ENCODE results near the gene CASZ1.

Gene CASZ1

GRCh38 chr1:10652626-10653025, 143.8 kb downstream of the CASZ1 start:
- no peak overlapping the region for H3K4me2 ChIP-seq (ENCODE audit: low read length, poor library complexity, severe bottlenecking)
- peaks cover 5 to 54% of the 10 kb centered on the region in 2 experiments for H3K27me3 ChIP-seq (ENCODE audit: control insufficient read depth in 1 of 2, insufficient read depth in 1 of 2, low read length in 2 of 2)
- no peaks in the 10 kb centered on the region for H3K9me3 ChIP-seq (ENCODE audit: control insufficient read depth, low read length)
- no peak overlapping the region for H2BK5ac ChIP-seq (ENCODE audit: low read depth, low read length, poor library complexity, severe bottlenecking)
- no peaks in the 10 kb centered on the region for H3K79me1 ChIP-seq (replicated peaks; ENCODE audit: low read length, poor library complexity, severe bottlenecking)
- no peak overlapping the region for H3K4me3 ChIP-seq (ENCODE audit: insufficient read depth in 1 of 2, low read depth in 1 of 2, low read length in 2 of 2)
- H3K23ac ChIP-seq (ENCODE audit: low read length in 2 of 2): no peak overlapping the region
- no peak overlapping the region for H2BK12ac ChIP-seq (ENCODE audit: low read length in 2 of 2)
- H3K36me3 ChIP-seq (ENCODE audit: control insufficient read depth in 1 of 2, insufficient read depth in 2 of 2, low read depth in 1 of 2, low read length in 2 of 2): no peaks in the 10 kb centered on the region
- no peak overlapping the region for H3K4ac ChIP-seq (ENCODE audit: low read depth in 1 of 2, low read length in 2 of 2)
- no peak overlapping the region for H4K8ac ChIP-seq (ENCODE audit: low read length)
- H2AFZ ChIP-seq (ENCODE audit: low read depth, low read length): no peak overlapping the region
- no peak overlapping the region for H3K14ac ChIP-seq (ENCODE audit: low read length in 2 of 2)
- DNase-seq: no peak
- no peak overlapping the region for H2BK120ac ChIP-seq (ENCODE audit: low read depth, low read length)
- no peak overlapping the region for H3K27ac ChIP-seq (ENCODE audit: low read length, poor library complexity, severe bottlenecking)
- no peak overlapping the region for H3K9ac ChIP-seq (ENCODE audit: low read length)
- no peak overlapping the region for H2AK5ac ChIP-seq (ENCODE audit: low read length, severe bottlenecking)
- WGBS: 92% methylated on average over 11 of the region's 12 CpGs
- no peak overlapping the region for H2BK15ac ChIP-seq (ENCODE audit: low read depth, poor library complexity, severe bottlenecking)
- no peak overlapping the region for H3K18ac ChIP-seq (ENCODE audit: low read depth in 1 of 2, low read length in 2 of 2)
- H4K91ac ChIP-seq (ENCODE audit: low read length): no peak overlapping the region
- H3K4me1 ChIP-seq (ENCODE audit: control insufficient read depth, insufficient read depth, low read depth, low read length): peaks cover 17% of the 10 kb centered on the region

GRCh38 chr1:10651793-10652192, 144.7 kb downstream of the CASZ1 start:
- H3K4me3 ChIP-seq (ENCODE audit: insufficient read depth in 1 of 2, low read depth in 1 of 2, low read length in 2 of 2): no peak overlapping the region
- no peak for DNase-seq
- peaks cover 17% of the 10 kb centered on the region for H3K4me1 ChIP-seq (ENCODE audit: control insufficient read depth, insufficient read depth, low read depth, low read length)
- no peak overlapping the region for H2BK15ac ChIP-seq (ENCODE audit: low read depth, poor library complexity, severe bottlenecking)
- H3K9ac ChIP-seq (ENCODE audit: low read length): no peak overlapping the region
- no peak overlapping the region for H4K91ac ChIP-seq (ENCODE audit: low read length)
- no peak overlapping the region for H2AFZ ChIP-seq (ENCODE audit: low read depth, low read length)
- no peak overlapping the region for H2BK5ac ChIP-seq (ENCODE audit: low read depth, low read length, poor library complexity, severe bottlenecking)
- H2BK12ac ChIP-seq (ENCODE audit: low read length in 2 of 2): no peak overlapping the region
- WGBS: 34% methylated on average over 11 of the region's 11 CpGs
- H3K4ac ChIP-seq (ENCODE audit: low read depth in 1 of 2, low read length in 2 of 2): no peak overlapping the region
- H2AK5ac ChIP-seq (ENCODE audit: low read length, severe bottlenecking): no peak overlapping the region
- no peaks in the 10 kb centered on the region for H3K79me1 ChIP-seq (replicated peaks; ENCODE audit: low read length, poor library complexity, severe bottlenecking)
- H3K14ac ChIP-seq (ENCODE audit: low read length in 2 of 2): no peak overlapping the region
- peaks cover 5 to 50% of the 10 kb centered on the region in 2 experiments for H3K27me3 ChIP-seq (ENCODE audit: control insufficient read depth in 1 of 2, insufficient read depth in 1 of 2, low read length in 2 of 2)
- no peak overlapping the region for H3K27ac ChIP-seq (ENCODE audit: low read length, poor library complexity, severe bottlenecking)
- no peaks in the 10 kb centered on the region for H3K9me3 ChIP-seq (ENCODE audit: control insufficient read depth, low read length)
- no peak overlapping the region for H3K23ac ChIP-seq (ENCODE audit: low read length in 2 of 2)
- H3K36me3 ChIP-seq (ENCODE audit: control insufficient read depth in 1 of 2, insufficient read depth in 2 of 2, low read depth in 1 of 2, low read length in 2 of 2): no peaks in the 10 kb centered on the region
- peak overlapping the region in 1 of 2 experiments; percentile 65 for H3K18ac ChIP-seq (ENCODE audit: low read depth in 1 of 2, low read length in 2 of 2)
- no peak overlapping the region for H2BK120ac ChIP-seq (ENCODE audit: low read depth, low read length)
- no peak overlapping the region for H3K4me2 ChIP-seq (ENCODE audit: low read length, poor library complexity, severe bottlenecking)
- no peak overlapping the region for H4K8ac ChIP-seq (ENCODE audit: low read length)

- H3K9ac ChIP-seq (ENCODE audit: low read length): no peak overlapping the region
- no peak overlapping the region for H3K18ac ChIP-seq (ENCODE audit: low read depth in 1 of 2, low read length in 2 of 2)
- no peak overlapping the region for H3K4me2 ChIP-seq (ENCODE audit: low read length, poor library complexity, severe bottlenecking)
- no peak overlapping the region for H2BK120ac ChIP-seq (ENCODE audit: low read depth, low read length)
- H3K4me1 ChIP-seq (ENCODE audit: control insufficient read depth, insufficient read depth, low read depth, low read length): peaks cover 19% of the 10 kb centered on the region
- H3K79me1 ChIP-seq (replicated peaks; ENCODE audit: low read length, poor library complexity, severe bottlenecking): no peaks in the 10 kb centered on the region
- H3K14ac ChIP-seq (ENCODE audit: low read length in 2 of 2): peak overlapping the region in 1 of 2 experiments; percentile 50
- H3K27me3 ChIP-seq (ENCODE audit: control insufficient read depth in 1 of 2, insufficient read depth in 1 of 2, low read length in 2 of 2): peaks cover 5 to 49% of the 10 kb centered on the region in 2 experiments
- H2AK5ac ChIP-seq (ENCODE audit: low read length, severe bottlenecking): no peak overlapping the region
- no peaks in the 10 kb centered on the region for H3K36me3 ChIP-seq (ENCODE audit: control insufficient read depth in 1 of 2, insufficient read depth in 2 of 2, low read depth in 1 of 2, low read length in 2 of 2)
- H3K9me3 ChIP-seq (ENCODE audit: control insufficient read depth, low read length): no peaks in the 10 kb centered on the region
- no peak overlapping the region for H3K27ac ChIP-seq (ENCODE audit: low read length, poor library complexity, severe bottlenecking)
- WGBS: 16% methylated on average over 19 of the region's 19 CpGs
- H3K4ac ChIP-seq (ENCODE audit: low read depth in 1 of 2, low read length in 2 of 2): no peak overlapping the region
- H2BK5ac ChIP-seq (ENCODE audit: low read depth, low read length, poor library complexity, severe bottlenecking): no peak overlapping the region
- H3K4me3 ChIP-seq (ENCODE audit: insufficient read depth in 1 of 2, low read depth in 1 of 2, low read length in 2 of 2): no peak overlapping the region
- no peak overlapping the region for H4K8ac ChIP-seq (ENCODE audit: low read length)
- H2BK15ac ChIP-seq (ENCODE audit: low read depth, poor library complexity, severe bottlenecking): no peak overlapping the region
- H3K23ac ChIP-seq (ENCODE audit: low read length in 2 of 2): no peak overlapping the region
- H4K91ac ChIP-seq (ENCODE audit: low read length): no peak overlapping the region
- peak overlapping the region in 1 of 2 experiments; percentile 59 for H2BK12ac ChIP-seq (ENCODE audit: low read length in 2 of 2)
- DNase-seq: no peak
- no peak overlapping the region for H2AFZ ChIP-seq (ENCODE audit: low read depth, low read length)
These were observed 145.1 kb downstream of the CASZ1 start for GRCh38 chr1:10651389-10651766.

- Histone ChIP-seq H3K23ac (ENCODE audit: low read length in 2 of 2) (no peak overlapping the region), H3K36me3 (ENCODE audit: control insufficient read depth in 1 of 2, insufficient read depth in 2 of 2, low read depth in 1 of 2, low read length in 2 of 2) (no peaks in the 10 kb centered on the region), H2BK5ac (ENCODE audit: low read depth, low read length, poor library complexity, severe bottlenecking) (no peak overlapping the region), H2BK15ac (ENCODE audit: low read depth, poor library complexity, severe bottlenecking) (no peak overlapping the region), H3K4me2 (ENCODE audit: low read length, poor library complexity, severe bottlenecking) (no peak overlapping the region), H3K18ac (ENCODE audit: low read depth in 1 of 2, low read length in 2 of 2) (no peak overlapping the region), H3K4ac (ENCODE audit: low read depth in 1 of 2, low read length in 2 of 2) (no peak overlapping the region), H3K9me3 (ENCODE audit: control insufficient read depth, low read length) (no peaks in the 10 kb centered on the region), H2BK12ac (ENCODE audit: low read length in 2 of 2) (no peak overlapping the region), H3K27ac (ENCODE audit: low read length, poor library complexity, severe bottlenecking) (no peak overlapping the region), H3K79me1 (replicated peaks; ENCODE audit: low read length, poor library complexity, severe bottlenecking) (no peaks in the 10 kb centered on the region), H3K9ac (ENCODE audit: low read length) (no peak overlapping the region), H3K27me3 (ENCODE audit: control insufficient read depth in 1 of 2, insufficient read depth in 1 of 2, low read length in 2 of 2) (peaks cover 5 to 45% of the 10 kb centered on the region in 2 experiments), H3K14ac (ENCODE audit: low read length in 2 of 2) (no peak overlapping the region), H4K8ac (ENCODE audit: low read length) (no peak overlapping the region), H2AFZ (ENCODE audit: low read depth, low read length) (no peak overlapping the region), H2BK120ac (ENCODE audit: low read depth, low read length) (no peak overlapping the region), H2AK5ac (ENCODE audit: low read length, severe bottlenecking) (no peak overlapping the region), H3K4me1 (ENCODE audit: control insufficient read depth, insufficient read depth, low read depth, low read length) (peaks cover 21% of the 10 kb centered on the region), H3K4me3 (ENCODE audit: insufficient read depth in 1 of 2, low read depth in 1 of 2, low read length in 2 of 2) (no peak overlapping the region), H4K91ac (ENCODE audit: low read length) (no peak overlapping the region)
- 43% methylated on average over 33 of the region's 40 CpGs for WGBS
- DNase-seq: no peak
These were observed 145.7 kb downstream of the CASZ1 start for GRCh38 chr1:10650556-10651388.

Measured in mesenchymal stem cell (in vitro differentiated cells and primary cell).